ENCODE results near the gene PRDM2.

GRCh38 chr1:13824626-13825025, 124.6 kb downstream of the PRDM2 start:
- TF ChIP-seq POLR2A (IDR thresholded peaks at IDR 0.05) (no peak), CTCF (IDR thresholded peaks at IDR 0.05) (no peak)
